Right lobe of liver (tissue), 6 donors: ENCODE results near the gene AFF4. TPM values are rescaled to one million over a fixed set of nuclear protein-coding genes. Genes with fewer than 3 reads are reported as not detected.

Experiments used
- ATAC-seq, 4 donors: fragments of 200-7000 bp; cut with Tn5 transposase; one replicate each; pipeline ENCODE4 v1.9.1; 2020; ENCODE audit warnings: mild to moderate bottlenecking in 4 of 4, moderate library complexity in 4 of 4
- DNase-seq, 3 donors: peaks; one replicate each; pipeline ENCODE4 v3.0.0-alpha.2; 2020
- H3K27ac ChIP-seq, 3 donors: fragments of 200-600 bp; one replicate each; pipeline ENCODE4 v1.8.0; 2022
- H3K27me3 ChIP-seq, 2 donors: fragments of 200-600 bp; one replicate each; pipeline ENCODE4 v1.8.0; 2022
- H3K36me3 ChIP-seq, 4 donors: fragments of 200-600 bp; sonication (generic) in 1 of 4; one replicate each; pipeline versions ENCODE4 v1.5.1 to v1.8.0; 2017 to 2022; ENCODE audit warnings: control low read depth in 1 of 4
- H3K4me1 ChIP-seq, 4 donors: fragments of 200-600 bp; sonication (generic) in 1 of 4; one replicate each; pipeline versions ENCODE4 v1.5.1 to v1.8.0; 2017 to 2022; ENCODE audit warnings: control low read depth in 1 of 4
- H3K4me3 ChIP-seq, 3 donors: fragments of 200-600 bp; one replicate each; pipeline ENCODE4 v1.8.0; 2022
- H3K9me3 ChIP-seq, 4 donors: fragments of 200-600 bp; sonication (generic) in 1 of 4; one replicate each; pipeline versions ENCODE4 v1.5.1 to v1.8.0; 2017 to 2022; ENCODE audit warnings: control low read depth in 1 of 4
- POLR2A ChIP-seq: fragments of 450-650 bp; IDR thresholded peaks from one replicate; pipeline ENCODE4 v1.6.1; 2017; ENCODE audit warnings: antibody characterized with exemption, mild to moderate bottlenecking
- WGBS: methylation state at CpG from one replicate; pipeline ENCODE4 v1.1.6; 2018; ENCODE audit warnings: low coverage, low lambda C conversion rate; ENCODE audit not compliant: insufficient coverage; ENCODE audit errors: missing lambda C conversion rate; 5-methylcytosine and 5-hydroxymethylcytosine counted together
- intact Hi-C, 2 donors: fragments of 100-400 bp; cut with DNase I; formaldehyde crosslinking; loops; one replicate each; pipeline versions ENCODE4 v1.11.2 to v1.14.1; 2022
- total RNA-seq, 6 experiments: library from RNA; depleted of rRNA in 2 of 6; stranded (reverse); fragments of >200 nt in 2 of 6; fragmentation: NEBNext Ultra II Directional in 3 of 6; extraction: Animal tissue kit (Norgen Biotek cat#: 25700) in 3 of 6; gene quantifications; one replicate each; pipeline versions ENCODE4 v1.1.0 to v1.2.4, GENCODE V29; 2016 to 2023
- TF ChIP-seq, protein P1 (sequence below), 4 donors: fragments of 200-600 bp in 3 of 4; fragments of 450-650 bp in 1 of 4; IDR thresholded peaks; one replicate each; pipeline versions ENCODE4 v1.5.1 to v1.8.0; 2016 to 2022; ENCODE audit warnings: antibody characterized with exemption in 4 of 4, mild to moderate bottlenecking in 2 of 4
- donor health status: DM: no; HTN: yes; CAD: no.
- donor health status: DM: no; HTN: no; CAD: no.
- donor health status: DM: no; HTN: no; CAD: no.
- donor health status: DM: no; HTN: yes; CAD: no.
- donor health status: DM: no; HTN: yes; CAD: no.

The AFF4 gene
- total RNA-seq, 6 experiments from 2014 or later, result 16.4 to 26.8 (median 20.2) TPM

DNA sequence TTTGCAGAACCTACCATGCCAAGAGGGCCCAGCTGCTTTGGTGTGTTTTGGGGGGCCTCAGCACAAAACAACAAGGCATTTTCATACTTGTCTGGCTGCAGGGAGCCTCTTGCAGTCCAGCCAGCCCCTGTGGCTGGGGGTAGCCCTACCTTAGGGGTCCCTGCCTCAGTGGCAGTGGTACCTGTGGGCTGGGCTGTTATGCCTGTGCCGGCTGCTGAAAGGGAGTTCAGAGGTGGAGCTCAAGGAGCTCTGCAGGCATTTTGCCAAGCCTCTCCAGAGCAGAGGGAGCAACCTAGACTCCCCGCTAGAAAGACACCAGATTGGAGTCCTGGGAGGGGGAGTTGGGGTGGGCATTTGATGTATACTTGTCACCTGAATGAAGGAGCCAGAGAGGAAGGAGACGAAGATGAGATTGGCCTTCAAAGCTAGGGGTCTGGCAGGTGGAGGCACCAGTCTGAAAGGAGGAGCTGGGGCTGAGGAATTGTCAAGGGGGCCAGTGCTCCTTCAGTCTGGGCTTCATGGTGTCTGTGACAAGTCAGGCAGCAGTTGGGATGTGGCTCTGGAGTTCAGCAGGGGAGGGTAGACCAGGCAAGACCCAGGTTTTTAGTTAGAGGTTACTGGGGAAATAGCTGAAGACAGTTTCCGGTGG lies 134.5 kb downstream of the AFF4 start:
- ATAC-seq (no peak), DNase-seq (no peak)
- intact Hi-C loops, result loop anchor here (5.0 to 10.0 kb wide), 2 partner anchors 38 to 56 kb away; partner anchors contain the start of genes GDF9 (in 1 of the 2) and UQCRQ (in 1 of the 2)
- no peaks in the 10 kb centered on the region for H3K27me3 ChIP-seq
- no peaks in the 10 kb centered on the region for H3K9me3 ChIP-seq
- H3K36me3 ChIP-seq, result peaks cover 0 to 24% (median 9%) of the 10 kb centered on the region in 4 donors
- H3K27ac ChIP-seq, result peak overlapping the region; percentile 94 to 96 (median 95)
- H3K4me1 ChIP-seq, result peaks cover 0 to 41% (median 10%) of the 10 kb centered on the region in 4 donors
- WGBS, result 34% methylated on average over 4 of the region's 4 CpGs
- peak overlapping the region; percentile 66 to 92 (median 74) for H3K4me3 ChIP-seq
- TF ChIP-seq POLR2A, result no peak
- TF ChIP-seq, protein P1, sequence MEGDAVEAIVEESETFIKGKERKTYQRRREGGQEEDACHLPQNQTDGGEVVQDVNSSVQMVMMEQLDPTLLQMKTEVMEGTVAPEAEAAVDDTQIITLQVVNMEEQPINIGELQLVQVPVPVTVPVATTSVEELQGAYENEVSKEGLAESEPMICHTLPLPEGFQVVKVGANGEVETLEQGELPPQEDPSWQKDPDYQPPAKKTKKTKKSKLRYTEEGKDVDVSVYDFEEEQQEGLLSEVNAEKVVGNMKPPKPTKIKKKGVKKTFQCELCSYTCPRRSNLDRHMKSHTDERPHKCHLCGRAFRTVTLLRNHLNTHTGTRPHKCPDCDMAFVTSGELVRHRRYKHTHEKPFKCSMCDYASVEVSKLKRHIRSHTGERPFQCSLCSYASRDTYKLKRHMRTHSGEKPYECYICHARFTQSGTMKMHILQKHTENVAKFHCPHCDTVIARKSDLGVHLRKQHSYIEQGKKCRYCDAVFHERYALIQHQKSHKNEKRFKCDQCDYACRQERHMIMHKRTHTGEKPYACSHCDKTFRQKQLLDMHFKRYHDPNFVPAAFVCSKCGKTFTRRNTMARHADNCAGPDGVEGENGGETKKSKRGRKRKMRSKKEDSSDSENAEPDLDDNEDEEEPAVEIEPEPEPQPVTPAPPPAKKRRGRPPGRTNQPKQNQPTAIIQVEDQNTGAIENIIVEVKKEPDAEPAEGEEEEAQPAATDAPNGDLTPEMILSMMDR (IDR thresholded peaks at IDR 0.05), result no peak

DNA sequence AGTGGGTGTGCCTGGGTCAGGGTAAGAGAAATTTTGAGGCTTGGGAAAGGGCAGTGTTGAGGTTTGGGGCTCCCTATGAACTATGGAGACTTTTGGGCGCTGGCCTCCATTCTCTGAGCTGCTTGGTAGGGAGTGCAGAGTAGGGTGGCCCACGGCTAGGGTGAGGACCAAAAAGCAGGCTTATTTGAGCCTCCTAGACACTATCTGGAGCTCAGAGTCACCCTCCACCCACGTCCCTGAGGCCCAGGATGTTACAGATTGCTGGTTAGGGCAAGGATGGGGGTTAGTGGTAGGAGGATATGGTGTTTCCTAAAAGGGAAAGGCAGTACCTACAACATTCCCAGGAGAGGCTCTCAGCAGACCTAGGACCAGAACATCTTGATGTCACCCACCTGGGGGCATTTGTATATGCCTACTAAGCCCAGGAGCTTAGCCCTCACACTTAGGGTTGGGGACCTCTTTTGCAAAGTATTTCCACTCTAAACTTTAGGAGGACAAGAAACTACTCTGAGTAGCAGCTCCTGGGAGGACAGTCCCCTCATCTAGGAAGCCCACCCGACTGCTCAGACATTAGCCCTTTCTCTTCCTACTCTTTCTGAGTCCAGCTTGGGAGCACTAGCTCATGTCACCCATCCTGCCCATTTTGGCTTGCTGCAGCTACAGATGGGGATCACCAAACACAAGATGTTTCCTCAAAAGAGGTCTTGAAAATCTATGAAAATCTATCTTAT lies 135.3 kb downstream of the AFF4 start:
- peak overlapping the region; percentile 20 to 95 (median 94) for H3K27ac ChIP-seq

DNA sequence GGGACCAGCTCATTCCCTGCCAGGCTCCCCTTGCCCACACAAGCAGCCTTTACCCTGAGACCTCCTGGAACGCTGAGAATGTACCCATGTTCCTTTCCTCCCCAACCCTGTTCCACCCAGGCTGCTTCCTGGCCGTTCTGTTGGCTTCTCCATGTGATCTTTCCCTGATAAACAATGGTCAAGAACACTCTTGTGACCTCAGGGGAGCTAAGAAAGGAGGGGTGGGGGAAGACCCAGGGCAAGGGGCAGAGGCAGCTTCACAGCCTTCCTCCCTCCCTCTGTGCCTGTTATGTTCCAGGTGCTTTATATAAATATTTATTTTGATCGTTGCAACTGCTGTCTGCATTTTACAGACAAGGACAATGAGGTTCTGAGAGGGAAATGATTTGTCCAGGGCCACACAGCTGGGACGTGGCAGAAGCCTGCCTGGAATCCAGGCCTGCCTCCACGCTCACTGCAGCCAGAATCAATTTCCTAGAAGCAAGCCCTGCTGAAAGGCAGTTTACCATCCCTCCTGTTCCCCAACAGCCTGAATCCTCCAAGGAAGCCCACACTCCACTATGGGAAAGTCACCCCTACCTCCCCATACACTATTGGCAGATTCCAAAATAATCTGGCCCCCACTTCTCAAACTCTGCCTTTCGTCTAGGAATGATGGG lies 136.9 kb downstream of the AFF4 start:
- DNase-seq, result peak in 1 of 3 donors; percentile 25
- H3K9me3 ChIP-seq, result no peaks in the 10 kb centered on the region
- no peak overlapping the region for H3K4me3 ChIP-seq
- 60% methylated on average over 2 of the region's 6 CpGs for WGBS
- H3K27me3 ChIP-seq, result no peaks in the 10 kb centered on the region
- no peak for TF ChIP-seq POLR2A
- TF ChIP-seq, protein P1 (IDR thresholded peaks at IDR 0.05), result no peak
- peak overlapping the region in 2 of 3 donors; percentile 21 to 51 for H3K27ac ChIP-seq
- intact Hi-C loops, result loop anchor here (5.0 to 10.0 kb wide), 2 partner anchors 41 to 58 kb away; partner anchors contain the start of genes GDF9 (in 1 of the 2) and UQCRQ (in 1 of the 2)
- ATAC-seq, result peak in 1 of 4 donors; percentile 0
- H3K36me3 ChIP-seq, result peaks cover 0 to 26% (median 11%) of the 10 kb centered on the region in 4 donors
- peaks cover 0 to 47% (median 9%) of the 10 kb centered on the region in 4 donors for H3K4me1 ChIP-seq

More for the DNA sequence above, 135.3 kb downstream of the AFF4 start:
- intact Hi-C loops, result loop anchor here (5.0 to 10.0 kb wide), 2 partner anchors 39 to 57 kb away; partner anchors contain the start of genes GDF9 (in 1 of the 2) and UQCRQ (in 1 of the 2)
- Histone ChIP-seq H3K9me3 (no peaks in the 10 kb centered on the region), H3K4me1 (peaks cover 0 to 42% (median 10%) of the 10 kb centered on the region in 4 donors), H3K27me3 (no peaks in the 10 kb centered on the region), H3K36me3 (peaks cover 0 to 26% (median 11%) of the 10 kb centered on the region in 4 donors), H3K4me3 (peak overlapping the region in 1 of 3 donors; percentile 74)
- WGBS, result 58% methylated on average over 2 of the region's 4 CpGs
- no peak for ATAC-seq
- DNase-seq, result no peak
- TF ChIP-seq POLR2A, result no peak
- TF ChIP-seq, protein P1 (IDR thresholded peaks at IDR 0.05), result no peak

DNA sequence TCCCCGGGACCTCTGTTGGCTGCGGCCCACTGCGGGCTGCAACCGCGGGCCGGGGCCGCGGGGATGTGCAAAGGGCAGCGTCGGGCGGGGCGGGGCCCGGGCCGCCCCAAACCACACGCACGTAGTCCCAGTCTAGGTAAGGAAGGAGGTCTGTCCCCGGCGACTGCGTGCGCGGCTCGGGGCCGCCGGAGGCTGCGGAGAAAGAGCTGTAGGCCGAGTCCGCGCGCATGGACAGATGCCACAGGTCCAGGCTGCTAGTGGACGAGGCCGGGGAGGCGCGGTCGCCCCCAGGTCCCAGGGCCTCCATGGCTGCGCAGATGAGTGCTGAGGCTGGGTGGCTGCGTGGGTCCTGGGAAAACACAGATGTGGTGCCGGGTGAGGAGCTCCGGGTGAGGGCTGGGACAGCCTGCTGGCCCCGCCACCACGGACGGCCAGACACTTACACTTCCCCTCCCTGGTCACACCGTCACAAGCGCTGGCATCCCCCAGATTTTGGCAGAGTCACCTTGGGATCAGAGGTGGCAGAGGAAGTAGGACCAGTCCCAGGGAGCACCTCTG lies 137.5 kb downstream of the AFF4 start:
- peak overlapping the region in 2 of 3 donors; percentile 21 to 51 for H3K27ac ChIP-seq
- no peaks in the 10 kb centered on the region for H3K27me3 ChIP-seq
- peak overlapping the region in 1 of 3 donors; percentile 7 for H3K4me3 ChIP-seq
- no CpG with 5 or more reads among the region's 43 CpGs for WGBS
- ATAC-seq (no peak), DNase-seq (peak in 1 of 3 donors; percentile 33)
- intact Hi-C loops, result loop anchor here (5.0 to 10.0 kb wide), 2 partner anchors 41 to 59 kb away; partner anchors contain the start of genes GDF9 (in 1 of the 2) and UQCRQ (in 1 of the 2)
- TF ChIP-seq, protein P1 (IDR thresholded peaks at IDR 0.05), result no peak
- no peak for TF ChIP-seq POLR2A
- no peaks in the 10 kb centered on the region for H3K9me3 ChIP-seq
- H3K4me1 ChIP-seq, result peaks cover 0 to 41% (median 6%) of the 10 kb centered on the region in 4 donors
- peaks cover 0 to 26% (median 11%) of the 10 kb centered on the region in 4 donors for H3K36me3 ChIP-seq
